AG04449 (cell line): ENCODE results near the gene PES1.
"Not testable (repeated sequence)": the region's sequence is repeated elsewhere in the genome, so short reads cannot be mapped to it uniquely, and the experiment has no call there.

Experiments used
- CTCF ChIA-PET: fragments of 350-600 bp; formaldehyde crosslinking; extraction: SDS; loops from one replicate; lab custom pipeline; 2021; ENCODE audit warnings: antibody characterized with exemption; lab: Yijun Ruan, JAX
- POLR2A ChIA-PET: fragments of 400-600, 350-600 bp; formaldehyde crosslinking; extraction: SDS; loops from one replicate; lab custom pipeline; 2020; ENCODE audit warnings: antibody characterized with exemption, inconsistent platforms; lab: Yijun Ruan, JAX
- DNase-seq: peaks from one replicate; pipeline ENCODE4 v3.0.0-alpha.2; 2010; ENCODE audit warnings: low read depth, low spot score
- H3K4me3 ChIP-seq: 2 replicates; pipeline ENCODE4 v1.5.1; 2011; ENCODE audit warnings: low read depth, mild to moderate bottlenecking, control low read depth, low read length
- TF ChIP-seq, protein P1 (sequence below): IDR thresholded peaks from one replicate; pipeline ENCODE4 v1.5.1; 2011; ENCODE audit warnings: mild to moderate bottlenecking, moderate library complexity, low read length, control low read depth, inconsistent platforms; ENCODE audit not compliant: insufficient read depth; ENCODE audit errors: missing control alignments

PES1 gene

DNA sequence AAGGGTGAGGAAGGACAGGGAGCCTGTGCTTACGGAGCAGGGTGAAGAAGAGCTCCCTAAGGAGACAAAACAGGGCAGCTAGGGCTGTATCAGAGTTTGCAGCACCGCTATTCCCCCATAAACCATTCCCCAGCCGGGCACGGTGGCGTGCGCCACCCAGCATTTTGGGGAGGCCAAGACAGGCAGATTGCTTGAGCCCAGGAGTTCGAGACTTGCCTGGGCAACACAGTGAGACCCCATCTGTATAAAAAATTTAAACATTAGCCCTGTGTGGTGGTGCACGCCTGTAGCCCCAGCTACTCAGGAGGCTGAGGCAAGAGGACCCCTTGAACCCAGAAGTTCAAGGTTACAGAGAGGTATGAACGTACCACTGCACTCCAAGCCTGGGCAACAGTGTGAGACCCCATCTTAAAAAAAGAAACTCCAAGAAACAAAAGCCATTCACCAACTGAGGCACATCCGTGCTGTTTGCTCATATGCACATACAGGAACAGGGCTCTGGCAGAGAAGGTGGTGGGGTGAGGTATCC lies 22.0 kb downstream of the PES1 start:
- ChIA-PET POLR2A (no interaction called here), CTCF (no interaction called here)
- TF ChIP-seq, protein P1, sequence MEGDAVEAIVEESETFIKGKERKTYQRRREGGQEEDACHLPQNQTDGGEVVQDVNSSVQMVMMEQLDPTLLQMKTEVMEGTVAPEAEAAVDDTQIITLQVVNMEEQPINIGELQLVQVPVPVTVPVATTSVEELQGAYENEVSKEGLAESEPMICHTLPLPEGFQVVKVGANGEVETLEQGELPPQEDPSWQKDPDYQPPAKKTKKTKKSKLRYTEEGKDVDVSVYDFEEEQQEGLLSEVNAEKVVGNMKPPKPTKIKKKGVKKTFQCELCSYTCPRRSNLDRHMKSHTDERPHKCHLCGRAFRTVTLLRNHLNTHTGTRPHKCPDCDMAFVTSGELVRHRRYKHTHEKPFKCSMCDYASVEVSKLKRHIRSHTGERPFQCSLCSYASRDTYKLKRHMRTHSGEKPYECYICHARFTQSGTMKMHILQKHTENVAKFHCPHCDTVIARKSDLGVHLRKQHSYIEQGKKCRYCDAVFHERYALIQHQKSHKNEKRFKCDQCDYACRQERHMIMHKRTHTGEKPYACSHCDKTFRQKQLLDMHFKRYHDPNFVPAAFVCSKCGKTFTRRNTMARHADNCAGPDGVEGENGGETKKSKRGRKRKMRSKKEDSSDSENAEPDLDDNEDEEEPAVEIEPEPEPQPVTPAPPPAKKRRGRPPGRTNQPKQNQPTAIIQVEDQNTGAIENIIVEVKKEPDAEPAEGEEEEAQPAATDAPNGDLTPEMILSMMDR, result no peak
- DNase-seq, result no peak
- H3K4me3 ChIP-seq, result no peak overlapping the region

DNA sequence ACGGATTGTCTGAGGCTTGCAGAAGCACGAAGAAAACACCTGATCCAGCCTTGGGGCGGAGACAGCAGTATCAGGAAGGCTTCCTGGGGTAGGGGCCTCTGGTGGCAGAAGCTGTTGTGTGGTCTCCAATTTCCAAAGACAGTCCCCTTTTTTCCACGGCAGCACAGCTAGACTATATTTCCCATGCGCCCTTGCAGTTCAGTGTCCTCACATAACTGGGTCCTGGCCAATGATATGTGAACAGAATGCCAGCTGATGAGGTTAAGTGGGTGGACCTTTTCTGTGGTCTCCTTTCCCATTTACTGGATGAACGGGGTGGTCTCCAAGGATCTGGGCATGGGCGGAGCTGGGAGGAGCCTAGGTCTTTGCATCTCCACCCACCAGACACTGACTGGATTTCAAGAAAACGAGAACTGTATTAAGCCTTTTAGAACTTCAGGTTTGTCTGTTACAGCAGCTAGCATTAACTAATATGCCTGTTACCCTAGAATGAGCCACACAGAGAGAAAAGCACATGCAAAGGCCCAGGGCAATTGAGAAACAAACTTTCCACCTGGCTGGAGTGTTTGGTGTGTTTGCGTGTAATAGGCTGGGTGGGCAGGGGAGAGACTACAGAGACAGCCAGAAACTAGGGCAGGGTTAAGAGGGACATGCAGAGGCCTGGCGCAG lies 23.4 kb downstream of the PES1 start:
- ChIA-PET CTCF (no interaction called here), POLR2A (no interaction called here)
- no peak overlapping the region for H3K4me3 ChIP-seq
- no peak for DNase-seq
- TF ChIP-seq, protein P1, result no peak

DNA sequence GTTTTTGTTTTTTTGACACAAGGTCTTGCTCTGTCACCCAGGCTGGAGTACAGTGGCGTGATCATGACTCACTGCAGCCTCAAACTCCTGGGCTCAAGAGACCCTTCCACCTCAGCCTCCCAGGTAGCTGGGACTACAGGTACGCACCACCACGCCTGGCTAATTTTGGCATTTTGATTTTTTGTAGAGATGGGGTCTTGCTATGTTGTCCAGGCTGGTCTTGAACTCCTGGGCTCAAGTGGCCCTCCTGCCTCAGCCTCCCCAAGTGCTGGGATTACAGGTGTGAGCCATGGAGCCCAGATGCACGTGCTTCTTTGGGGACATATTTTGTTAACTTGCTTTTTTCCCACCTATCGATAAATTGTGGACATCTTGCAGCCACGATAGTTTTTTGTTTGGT lies 24.4 kb downstream of the PES1 start:
- CTCF ChIA-PET, POLR2A ChIA-PET, H3K4me3 ChIP-seq, DNase-seq: not testable (repeated sequence)

DNA sequence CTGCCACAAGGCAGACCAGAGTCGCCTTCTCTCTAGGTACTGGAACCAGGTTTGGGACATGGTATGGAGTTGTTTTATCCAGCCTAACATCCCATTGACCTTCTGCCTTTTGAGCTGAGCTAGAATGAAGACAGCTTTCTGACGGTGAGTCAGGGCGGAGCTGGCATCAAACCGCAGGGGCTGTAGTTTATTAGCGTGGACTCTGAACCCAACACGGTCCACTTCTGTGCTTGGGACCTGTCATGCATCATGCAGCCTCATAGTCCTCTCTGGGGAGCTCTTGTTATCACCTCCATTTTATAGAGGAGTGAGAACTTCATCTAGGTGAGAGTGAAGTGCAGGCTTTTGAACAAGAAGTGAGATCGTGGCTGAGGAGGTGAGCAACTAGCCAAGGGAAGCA lies 25.6 kb downstream of the PES1 start:
- ChIA-PET POLR2A (no interaction called here), CTCF (no interaction called here)
- TF ChIP-seq, protein P1, result no peak
- no peak overlapping the region for H3K4me3 ChIP-seq
- DNase-seq, result no peak

DNA sequence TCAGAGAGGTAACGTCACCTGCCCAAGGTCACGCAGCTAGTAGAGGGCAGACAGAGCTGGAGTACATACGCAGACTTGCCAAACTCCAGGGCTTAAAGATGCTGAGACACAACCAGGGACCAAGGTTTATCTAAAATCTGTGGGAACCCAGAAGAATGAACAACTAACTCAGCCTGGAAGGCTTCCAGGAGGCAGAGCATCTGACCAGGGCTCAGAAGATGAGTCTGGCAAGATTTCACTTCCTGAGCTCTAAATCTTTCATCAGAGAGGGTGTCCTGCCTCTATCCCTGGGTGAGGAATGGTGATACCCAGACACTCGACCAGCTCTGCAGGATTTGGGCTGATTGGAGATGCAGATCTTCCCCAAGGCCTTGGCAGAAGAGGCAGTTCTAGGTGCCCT lies 26.4 kb downstream of the PES1 start:
- TF ChIP-seq, protein P1, result no peak
- H3K4me3 ChIP-seq, result no peak overlapping the region
- POLR2A ChIA-PET, result no interaction called here
- CTCF ChIA-PET, result no interaction called here
- no peak for DNase-seq

DNA sequence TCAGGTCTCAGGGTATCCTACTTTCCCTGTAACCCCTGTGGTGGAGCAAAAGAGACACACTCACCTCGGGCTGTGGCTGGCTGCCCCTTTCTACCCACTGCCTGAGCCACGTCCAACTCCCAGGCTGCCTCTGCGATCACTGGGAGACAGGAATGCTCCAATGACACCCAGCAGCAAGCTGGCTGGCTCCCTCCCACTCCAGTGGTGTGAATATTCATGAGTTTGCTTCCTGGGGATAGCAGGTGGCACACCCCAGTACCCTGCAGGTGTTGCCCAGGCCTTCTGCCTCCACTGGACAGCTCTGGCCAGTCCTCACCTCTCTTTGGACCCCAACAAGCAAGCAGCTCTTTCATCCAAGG lies 27.0 kb downstream of the PES1 start:
- CTCF ChIA-PET, result no interaction called here
- TF ChIP-seq, protein P1, result no peak
- POLR2A ChIA-PET, result no interaction called here

More for the DNA sequence above, 27.0 kb downstream of the PES1 start:
- H3K4me3 ChIP-seq, result no peak overlapping the region
- DNase-seq, result no peak
